Measurements from ENCODE around the gene RCC2.

Gene RCC2

DNA sequence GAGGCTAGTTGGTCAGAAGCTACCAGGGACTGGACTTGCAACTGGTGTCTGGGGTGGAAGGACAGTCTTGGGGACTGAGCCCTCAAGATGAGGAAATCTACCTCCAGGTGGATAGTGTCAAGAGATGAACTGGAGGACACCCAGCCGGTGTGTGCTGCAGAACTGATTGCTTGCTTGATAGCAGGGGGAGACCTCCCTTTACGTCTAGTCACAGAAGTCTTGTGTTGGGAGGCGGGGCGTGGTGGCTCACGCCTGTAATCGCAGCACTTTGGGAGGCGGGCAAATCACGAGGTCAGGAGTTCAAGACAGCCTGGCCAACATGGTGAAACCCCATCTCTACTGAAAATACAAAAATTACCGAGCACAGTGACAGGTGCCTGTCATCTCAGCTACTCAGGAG is 4.9 kb downstream of the RCC2 start:
- no peak for ATAC-seq
- TF ChIP-seq, protein P1, sequence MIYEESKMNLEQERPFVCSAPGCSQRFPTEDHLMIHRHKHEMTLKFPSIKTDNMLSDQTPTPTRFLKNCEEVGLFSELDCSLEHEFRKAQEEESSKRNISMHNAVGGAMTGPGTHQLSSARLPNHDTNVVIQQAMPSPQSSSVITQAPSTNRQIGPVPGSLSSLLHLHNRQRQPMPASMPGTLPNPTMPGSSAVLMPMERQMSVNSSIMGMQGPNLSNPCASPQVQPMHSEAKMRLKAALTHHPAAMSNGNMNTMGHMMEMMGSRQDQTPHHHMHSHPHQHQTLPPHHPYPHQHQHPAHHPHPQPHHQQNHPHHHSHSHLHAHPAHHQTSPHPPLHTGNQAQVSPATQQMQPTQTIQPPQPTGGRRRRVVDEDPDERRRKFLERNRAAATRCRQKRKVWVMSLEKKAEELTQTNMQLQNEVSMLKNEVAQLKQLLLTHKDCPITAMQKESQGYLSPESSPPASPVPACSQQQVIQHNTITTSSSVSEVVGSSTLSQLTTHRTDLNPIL (CRISPR knock-in tag; IDR thresholded peaks at IDR 0.05; ENCODE audit: low read depth): no peak
- TF ChIP-seq ISL1 (CRISPR knock-in tag; IDR thresholded peaks at IDR 0.05) (no peak), ZNF8 (CRISPR knock-in tag; IDR thresholded peaks at IDR 0.05) (no peak), SNAI2 (CRISPR knock-in tag; IDR thresholded peaks at IDR 0.05) (no peak), CSDC2 (CRISPR knock-in tag; IDR thresholded peaks at IDR 0.05) (no peak), ESRRG (CRISPR knock-in tag; IDR thresholded peaks at IDR 0.05) (no peak), ZNF70 (CRISPR knock-in tag; IDR thresholded peaks at IDR 0.05) (no peak), RARB (CRISPR knock-in tag; IDR thresholded peaks at IDR 0.05) (no peak), BACH2 (CRISPR knock-in tag; IDR thresholded peaks at IDR 0.05; ENCODE audit: borderline replicate concordance) (no peak), TOX (CRISPR knock-in tag; IDR thresholded peaks at IDR 0.05; ENCODE audit: borderline replicate concordance) (no peak), ZFP30 (CRISPR knock-in tag; IDR thresholded peaks at IDR 0.05) (no peak), ZNF565 (CRISPR knock-in tag; conservative IDR thresholded peaks at IDR 0.05; ENCODE audit: low read depth) (no peak), OSR1 (CRISPR knock-in tag; IDR thresholded peaks at IDR 0.05) (no peak), TCF4 (CRISPR knock-in tag; IDR thresholded peaks at IDR 0.05; ENCODE audit: borderline replicate concordance) (no peak), ZFP3 (CRISPR knock-in tag; IDR thresholded peaks at IDR 0.05) (no peak), ZC3H10 (CRISPR knock-in tag; IDR thresholded peaks at IDR 0.05) (no peak)
- TF ChIP-seq, protein P2, sequence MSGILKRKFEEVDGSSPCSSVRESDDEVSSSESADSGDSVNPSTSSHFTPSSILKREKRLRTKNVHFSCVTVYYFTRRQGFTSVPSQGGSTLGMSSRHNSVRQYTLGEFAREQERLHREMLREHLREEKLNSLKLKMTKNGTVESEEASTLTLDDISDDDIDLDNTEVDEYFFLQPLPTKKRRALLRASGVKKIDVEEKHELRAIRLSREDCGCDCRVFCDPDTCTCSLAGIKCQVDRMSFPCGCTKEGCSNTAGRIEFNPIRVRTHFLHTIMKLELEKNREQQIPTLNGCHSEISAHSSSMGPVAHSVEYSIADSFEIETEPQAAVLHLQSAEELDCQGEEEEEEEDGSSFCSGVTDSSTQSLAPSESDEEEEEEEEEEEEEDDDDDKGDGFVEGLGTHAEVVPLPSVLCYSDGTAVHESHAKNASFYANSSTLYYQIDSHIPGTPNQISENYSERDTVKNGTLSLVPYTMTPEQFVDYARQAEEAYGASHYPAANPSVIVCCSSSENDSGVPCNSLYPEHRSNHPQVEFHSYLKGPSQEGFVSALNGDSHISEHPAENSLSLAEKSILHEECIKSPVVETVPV (CRISPR knock-in tag; IDR thresholded peaks at IDR 0.05): no peak
- TF ChIP-seq, protein P3, sequence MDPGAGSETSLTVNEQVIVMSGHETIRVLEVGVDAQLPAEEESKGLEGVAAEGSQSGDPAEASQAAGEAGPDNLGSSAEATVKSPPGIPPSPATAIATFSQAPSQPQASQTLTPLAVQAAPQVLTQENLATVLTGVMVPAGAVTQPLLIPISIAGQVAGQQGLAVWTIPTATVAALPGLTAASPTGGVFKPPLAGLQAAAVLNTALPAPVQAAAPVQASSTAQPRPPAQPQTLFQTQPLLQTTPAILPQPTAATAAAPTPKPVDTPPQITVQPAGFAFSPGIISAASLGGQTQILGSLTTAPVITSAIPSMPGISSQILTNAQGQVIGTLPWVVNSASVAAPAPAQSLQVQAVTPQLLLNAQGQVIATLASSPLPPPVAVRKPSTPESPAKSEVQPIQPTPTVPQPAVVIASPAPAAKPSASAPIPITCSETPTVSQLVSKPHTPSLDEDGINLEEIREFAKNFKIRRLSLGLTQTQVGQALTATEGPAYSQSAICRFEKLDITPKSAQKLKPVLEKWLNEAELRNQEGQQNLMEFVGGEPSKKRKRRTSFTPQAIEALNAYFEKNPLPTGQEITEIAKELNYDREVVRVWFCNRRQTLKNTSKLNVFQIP (CRISPR knock-in tag; IDR thresholded peaks at IDR 0.05; ENCODE audit: borderline replicate concordance, low read depth): no peak
- TF ChIP-seq, protein P4, sequence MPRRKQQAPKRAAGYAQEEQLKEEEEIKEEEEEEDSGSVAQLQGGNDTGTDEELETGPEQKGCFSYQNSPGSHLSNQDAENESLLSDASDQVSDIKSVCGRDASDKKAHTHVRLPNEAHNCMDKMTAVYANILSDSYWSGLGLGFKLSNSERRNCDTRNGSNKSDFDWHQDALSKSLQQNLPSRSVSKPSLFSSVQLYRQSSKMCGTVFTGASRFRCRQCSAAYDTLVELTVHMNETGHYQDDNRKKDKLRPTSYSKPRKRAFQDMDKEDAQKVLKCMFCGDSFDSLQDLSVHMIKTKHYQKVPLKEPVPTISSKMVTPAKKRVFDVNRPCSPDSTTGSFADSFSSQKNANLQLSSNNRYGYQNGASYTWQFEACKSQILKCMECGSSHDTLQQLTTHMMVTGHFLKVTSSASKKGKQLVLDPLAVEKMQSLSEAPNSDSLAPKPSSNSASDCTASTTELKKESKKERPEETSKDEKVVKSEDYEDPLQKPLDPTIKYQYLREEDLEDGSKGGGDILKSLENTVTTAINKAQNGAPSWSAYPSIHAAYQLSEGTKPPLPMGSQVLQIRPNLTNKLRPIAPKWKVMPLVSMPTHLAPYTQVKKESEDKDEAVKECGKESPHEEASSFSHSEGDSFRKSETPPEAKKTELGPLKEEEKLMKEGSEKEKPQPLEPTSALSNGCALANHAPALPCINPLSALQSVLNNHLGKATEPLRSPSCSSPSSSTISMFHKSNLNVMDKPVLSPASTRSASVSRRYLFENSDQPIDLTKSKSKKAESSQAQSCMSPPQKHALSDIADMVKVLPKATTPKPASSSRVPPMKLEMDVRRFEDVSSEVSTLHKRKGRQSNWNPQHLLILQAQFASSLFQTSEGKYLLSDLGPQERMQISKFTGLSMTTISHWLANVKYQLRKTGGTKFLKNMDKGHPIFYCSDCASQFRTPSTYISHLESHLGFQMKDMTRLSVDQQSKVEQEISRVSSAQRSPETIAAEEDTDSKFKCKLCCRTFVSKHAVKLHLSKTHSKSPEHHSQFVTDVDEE (CRISPR knock-in tag; IDR thresholded peaks at IDR 0.05): no peak
- TF ChIP-seq, protein P5, sequence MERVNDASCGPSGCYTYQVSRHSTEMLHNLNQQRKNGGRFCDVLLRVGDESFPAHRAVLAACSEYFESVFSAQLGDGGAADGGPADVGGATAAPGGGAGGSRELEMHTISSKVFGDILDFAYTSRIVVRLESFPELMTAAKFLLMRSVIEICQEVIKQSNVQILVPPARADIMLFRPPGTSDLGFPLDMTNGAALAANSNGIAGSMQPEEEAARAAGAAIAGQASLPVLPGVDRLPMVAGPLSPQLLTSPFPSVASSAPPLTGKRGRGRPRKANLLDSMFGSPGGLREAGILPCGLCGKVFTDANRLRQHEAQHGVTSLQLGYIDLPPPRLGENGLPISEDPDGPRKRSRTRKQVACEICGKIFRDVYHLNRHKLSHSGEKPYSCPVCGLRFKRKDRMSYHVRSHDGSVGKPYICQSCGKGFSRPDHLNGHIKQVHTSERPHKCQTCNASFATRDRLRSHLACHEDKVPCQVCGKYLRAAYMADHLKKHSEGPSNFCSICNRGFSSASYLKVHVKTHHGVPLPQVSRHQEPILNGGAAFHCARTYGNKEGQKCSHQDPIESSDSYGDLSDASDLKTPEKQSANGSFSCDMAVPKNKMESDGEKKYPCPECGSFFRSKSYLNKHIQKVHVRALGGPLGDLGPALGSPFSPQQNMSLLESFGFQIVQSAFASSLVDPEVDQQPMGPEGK (CRISPR knock-in tag; IDR thresholded peaks at IDR 0.05; ENCODE audit: borderline replicate concordance): no peak

DNA sequence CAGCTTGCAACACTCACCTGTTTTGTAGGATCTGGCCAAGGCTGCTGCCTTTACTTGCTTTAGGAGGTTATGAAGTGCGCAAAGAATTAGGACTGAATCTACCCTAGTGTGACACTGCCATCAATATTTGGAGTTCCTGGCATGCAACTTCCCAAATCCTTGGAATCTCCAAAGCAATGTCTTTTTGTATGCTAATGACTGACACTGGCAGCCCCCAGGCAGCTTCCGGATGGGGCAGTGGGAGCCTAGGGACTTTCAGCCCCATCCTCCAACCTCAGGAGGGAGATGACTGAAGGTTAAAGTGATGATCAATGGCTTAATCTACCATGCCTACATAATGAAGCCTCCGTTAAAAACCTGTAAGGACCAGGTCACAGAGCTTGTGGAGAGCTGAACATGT is 5.5 kb downstream of the RCC2 start:
- no peak for ATAC-seq
- TF ChIP-seq, protein P1 (CRISPR knock-in tag; IDR thresholded peaks at IDR 0.05; ENCODE audit: low read depth): no peak
- TF ChIP-seq RARB (CRISPR knock-in tag; IDR thresholded peaks at IDR 0.05): no peak
- TF ChIP-seq, protein P5 (CRISPR knock-in tag; IDR thresholded peaks at IDR 0.05; ENCODE audit: borderline replicate concordance): no peak
- TF ChIP-seq ZFP30 (CRISPR knock-in tag; IDR thresholded peaks at IDR 0.05): no peak
- TF ChIP-seq ZNF70 (CRISPR knock-in tag; IDR thresholded peaks at IDR 0.05): no peak
- no peak for TF ChIP-seq ZC3H10 (CRISPR knock-in tag; IDR thresholded peaks at IDR 0.05)
- TF ChIP-seq, protein P4 (CRISPR knock-in tag; IDR thresholded peaks at IDR 0.05): no peak
- TF ChIP-seq TOX (CRISPR knock-in tag; IDR thresholded peaks at IDR 0.05; ENCODE audit: borderline replicate concordance): no peak
- TF ChIP-seq, protein P3 (CRISPR knock-in tag; IDR thresholded peaks at IDR 0.05; ENCODE audit: borderline replicate concordance, low read depth): no peak
- no peak for TF ChIP-seq SNAI2 (CRISPR knock-in tag; IDR thresholded peaks at IDR 0.05)
- no peak for TF ChIP-seq TCF4 (CRISPR knock-in tag; IDR thresholded peaks at IDR 0.05; ENCODE audit: borderline replicate concordance)
- no peak for TF ChIP-seq ARNTL (CRISPR knock-in tag; IDR thresholded peaks at IDR 0.05; ENCODE audit: borderline replicate concordance, low read depth)
- TF ChIP-seq BACH2 (CRISPR knock-in tag; IDR thresholded peaks at IDR 0.05; ENCODE audit: borderline replicate concordance): no peak
- TF ChIP-seq ZFP3 (CRISPR knock-in tag; IDR thresholded peaks at IDR 0.05): no peak
